Measurements from ENCODE around the gene SUMO4. TPM values are rescaled to one million over a fixed set of nuclear protein-coding genes. Genes with fewer than 3 reads are reported as not detected.

The SUMO4 gene
- total RNA-seq, 1 donor from 2014 or later: 0.82 TPM

DNA sequence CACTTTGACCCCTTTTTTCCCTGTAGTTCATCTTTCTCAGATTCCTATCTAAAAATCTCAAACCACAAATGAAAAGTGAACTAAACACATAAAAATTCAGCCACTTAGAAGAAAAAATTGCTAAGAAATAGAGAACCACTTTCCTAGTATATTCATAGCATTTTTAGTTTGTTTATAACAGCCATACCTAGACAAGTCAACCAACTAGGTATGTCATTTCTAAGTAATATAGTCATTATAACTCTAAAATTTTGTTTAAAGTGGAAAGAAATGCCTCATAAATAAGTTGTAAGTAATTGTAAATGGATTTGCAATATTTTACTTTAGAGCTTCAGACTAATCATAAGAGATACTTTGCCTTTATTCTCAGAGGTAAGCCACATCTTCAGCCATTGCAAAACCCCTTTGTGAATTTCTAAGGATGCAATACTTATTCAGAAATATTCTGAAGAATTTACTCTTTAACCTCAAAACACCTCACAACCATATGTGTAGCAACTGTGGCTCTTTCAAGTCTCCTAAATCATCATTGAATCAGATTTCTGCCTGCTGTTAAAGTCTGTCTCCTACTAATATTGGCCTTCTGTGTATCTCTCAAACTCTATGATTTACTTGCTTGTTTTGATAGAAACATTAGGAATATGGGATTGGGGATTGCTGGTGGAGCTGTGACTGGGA, 6.9 kb upstream of the SUMO4 start:
- Histone ChIP-seq H3K9ac (no peak overlapping the region), H3F3A (ENCODE audit: low read depth) (no peaks in the 10 kb centered on the region), H3K79me2 (ENCODE audit: low read depth) (peaks cover 59% of the 10 kb centered on the region), H3K4me2 (no peak overlapping the region), H3K27ac (no peak overlapping the region), H3K36me3 (peaks cover 11% of the 10 kb centered on the region), H4K20me1 (ENCODE audit: low read depth) (no peaks in the 10 kb centered on the region), H3K4me1 (no peaks in the 10 kb centered on the region), H3K9me3 (ENCODE audit: low read depth) (no peaks in the 10 kb centered on the region), H3K27me3 (no peaks in the 10 kb centered on the region), H3K4me3 (no peak overlapping the region), H2AFZ (replicated peaks) (no peak overlapping the region)
- no peak for DNase-seq (ENCODE audit: low spot score)
- H3K4me1 Mint-ChIP-seq: no peaks in the 10 kb centered on the region
- peaks cover 70% of the 10 kb centered on the region for H3K36me3 Mint-ChIP-seq
- no peak overlapping the region for H3K27ac Mint-ChIP-seq
- no peak for TF ChIP-seq CTCF (IDR thresholded peaks at IDR 0.05)
- TF ChIP-seq EZH2phosphoT487 (IDR thresholded peaks at IDR 0.05): no peak
- TF ChIP-seq EZH2 (IDR thresholded peaks at IDR 0.05): no peak
- peaks cover 29% of the 10 kb centered on the region for H3K9me3 Mint-ChIP-seq
- no peaks in the 10 kb centered on the region for H3K27me3 Mint-ChIP-seq (ENCODE audit: insufficient read depth, low read depth)
- no peak overlapping the region for H3K4me3 Mint-ChIP-seq

DNA sequence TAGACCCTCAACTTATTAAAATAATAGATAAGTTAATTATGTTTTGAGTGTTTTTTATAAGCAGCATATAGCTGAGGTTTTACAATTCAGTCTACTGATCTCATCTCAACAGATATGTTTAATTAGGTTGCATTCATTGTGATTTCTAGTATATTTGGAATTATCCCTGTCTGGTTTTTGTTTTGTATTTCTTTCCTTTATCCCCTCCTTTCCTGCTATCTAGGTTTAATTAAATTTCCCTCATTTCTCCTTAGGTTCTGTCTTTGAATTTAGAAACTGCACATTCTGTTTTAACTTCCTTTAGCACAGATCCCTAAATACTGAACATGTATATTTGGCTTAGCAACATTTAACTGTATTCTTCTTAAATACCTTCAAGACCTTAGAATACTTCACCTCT, 4.9 kb upstream of the SUMO4 start:
- Histone ChIP-seq H3K9me3 (ENCODE audit: low read depth) (no peaks in the 10 kb centered on the region), H3F3A (ENCODE audit: low read depth) (no peaks in the 10 kb centered on the region), H4K20me1 (ENCODE audit: low read depth) (no peaks in the 10 kb centered on the region), H3K36me3 (peaks cover 28% of the 10 kb centered on the region), H3K4me3 (no peak overlapping the region), H3K79me2 (ENCODE audit: low read depth) (peaks cover 53% of the 10 kb centered on the region), H3K4me1 (no peaks in the 10 kb centered on the region), H2AFZ (replicated peaks) (no peak overlapping the region), H3K27me3 (no peaks in the 10 kb centered on the region), H3K27ac (no peak overlapping the region), H3K4me2 (no peak overlapping the region), H3K9ac (no peak overlapping the region)
- Mint-ChIP-seq H3K27me3 (ENCODE audit: insufficient read depth, low read depth) (peaks cover 1% of the 10 kb centered on the region), H3K27ac (no peak overlapping the region), H3K4me3 (no peak overlapping the region), H3K4me1 (no peaks in the 10 kb centered on the region), H3K9me3 (peaks cover 26% of the 10 kb centered on the region), H3K36me3 (peaks cover 72% of the 10 kb centered on the region)
- TF ChIP-seq EZH2 (IDR thresholded peaks at IDR 0.05) (no peak), CTCF (IDR thresholded peaks at IDR 0.05) (no peak), EZH2phosphoT487 (IDR thresholded peaks at IDR 0.05) (no peak)
- DNase-seq (ENCODE audit: low spot score): no peak

- Histone ChIP-seq H3K36me3 (peaks cover 43% of the 10 kb centered on the region), H3K9ac (no peak overlapping the region), H3K4me2 (no peak overlapping the region), H4K20me1 (ENCODE audit: low read depth) (no peaks in the 10 kb centered on the region), H3K9me3 (ENCODE audit: low read depth) (no peaks in the 10 kb centered on the region), H2AFZ (replicated peaks) (no peak overlapping the region), H3K4me1 (no peaks in the 10 kb centered on the region), H3K4me3 (no peak overlapping the region), H3F3A (ENCODE audit: low read depth) (no peaks in the 10 kb centered on the region), H3K27ac (no peak overlapping the region), H3K79me2 (ENCODE audit: low read depth) (peaks cover 32% of the 10 kb centered on the region), H3K27me3 (no peaks in the 10 kb centered on the region)
- Mint-ChIP-seq H3K36me3 (peaks cover 72% of the 10 kb centered on the region), H3K27me3 (ENCODE audit: insufficient read depth, low read depth) (peaks cover 2% of the 10 kb centered on the region), H3K9me3 (peaks cover 25% of the 10 kb centered on the region), H3K4me3 (no peak overlapping the region), H3K27ac (no peak overlapping the region), H3K4me1 (no peaks in the 10 kb centered on the region)
- DNase-seq (ENCODE audit: low spot score): no peak
- TF ChIP-seq CTCF (IDR thresholded peaks at IDR 0.05) (no peak), EZH2phosphoT487 (IDR thresholded peaks at IDR 0.05) (no peak), EZH2 (IDR thresholded peaks at IDR 0.05) (no peak)
Observed at GRCh38 chr6:149397384-149397783, 2.7 kb upstream of the SUMO4 start.

Measured in neural progenitor cell (in vitro differentiated cells).